ENCODE measurements around the gene RGL3.

GRCh38 chr19:11361771-11362731, 57.1 kb downstream of the RGL3 start:
- TF ChIP-seq GATA2 (IDR thresholded peaks at IDR 0.05; ENCODE audit: low read depth, low read length) (no peak), GATA3 (IDR thresholded peaks at IDR 0.05; ENCODE audit: low read depth, low read length) (no peak)

Data from SH-SY5Y (cell line).